ENCODE measurements around the gene KRT7. TPM values are rescaled to one million over a fixed set of nuclear protein-coding genes. Genes with fewer than 3 reads are reported as not detected.

The KRT7 gene
- total RNA-seq, 1 experiment from 2014 or later = 10.0 TPM

DNA sequence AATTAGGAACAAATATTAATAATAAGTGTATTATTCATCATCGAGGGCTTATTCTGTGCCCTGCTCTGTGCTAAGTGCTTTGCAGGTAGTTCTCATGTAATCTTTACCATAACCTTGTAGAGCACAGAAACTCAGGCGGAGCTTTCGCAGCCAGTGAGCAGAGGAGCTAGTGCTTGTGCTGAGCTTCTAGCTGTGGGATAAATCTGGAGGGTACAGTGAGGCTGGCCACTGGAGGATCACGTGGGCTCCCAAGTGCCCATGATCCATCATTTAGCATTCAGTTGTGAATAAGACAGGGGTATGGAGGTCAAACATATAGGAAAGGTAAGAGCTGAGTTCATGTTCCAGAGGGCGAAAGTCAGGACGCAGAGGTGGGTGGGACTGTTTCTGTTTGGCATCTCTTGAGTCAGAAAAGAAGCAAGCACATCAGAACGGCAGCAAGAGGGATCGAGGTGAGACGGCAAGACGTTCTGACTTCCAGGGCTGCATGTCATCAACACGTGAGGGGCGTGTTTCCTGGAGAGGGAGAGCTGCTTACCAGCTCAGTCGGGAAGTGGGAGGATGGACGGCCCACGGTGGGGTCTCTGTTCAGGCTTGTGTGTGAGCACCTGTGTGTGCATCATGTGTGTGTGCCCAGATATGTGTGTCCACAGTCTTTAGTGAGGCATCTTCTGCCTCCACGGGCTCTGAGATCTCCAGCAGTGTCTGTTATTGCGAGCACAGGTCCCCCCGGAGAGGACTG, 24.4 kb upstream of the KRT7 start:
- DNase-seq = no peak
- H3K9me3 Mint-ChIP-seq = no peaks in the 10 kb centered on the region
- no CpG with 5 or more reads among the region's 18 CpGs for WGBS (ENCODE audit: extremely low coverage, insufficient read length, low lambda C conversion rate)

More for the DNA sequence above, 24.4 kb upstream of the KRT7 start:
- Histone ChIP-seq H2AK5ac (ENCODE audit: insufficient read length, low read length) (no peak overlapping the region), H3K4ac (ENCODE audit: low read depth, low read length) (no peak overlapping the region), H3K9ac (ENCODE audit: extremely low read depth, insufficient read length, low read length) (no peak overlapping the region), H2BK120ac (ENCODE audit: low read depth, low read length, poor library complexity, severe bottlenecking) (no peak overlapping the region), H2BK5ac (ENCODE audit: insufficient read length, low read length) (no peak overlapping the region), H3K27ac (ENCODE audit: insufficient read length, low read depth, low read length) (no peak overlapping the region), H3K79me1 (ENCODE audit: insufficient read depth, low read depth, low read length, poor library complexity, severe bottlenecking) (no peaks in the 10 kb centered on the region), H3K79me2 (ENCODE audit: insufficient read depth, low read length) (no peaks in the 10 kb centered on the region), H2BK15ac (ENCODE audit: low read depth, low read length) (no peak overlapping the region), H4K91ac (ENCODE audit: insufficient read length, low read depth, low read length) (no peak overlapping the region), H3T11ph (ENCODE audit: low read length) (no peak overlapping the region), H4K20me1 (ENCODE audit: control insufficient read depth, insufficient read depth, insufficient read length) (no peaks in the 10 kb centered on the region), H3K23me2 (ENCODE audit: insufficient read length, low read depth, low read length, poor library complexity, severe bottlenecking) (no peaks in the 10 kb centered on the region), H3K56ac (ENCODE audit: insufficient read length, low read depth, low read length) (no peak overlapping the region), H2BK12ac (ENCODE audit: insufficient read length, low read depth, low read length) (no peak overlapping the region), H3K23ac (ENCODE audit: insufficient read length, low read depth, low read length) (no peak overlapping the region), H3K4me1 (ENCODE audit: insufficient read depth, low read length) (no peaks in the 10 kb centered on the region), H3K18ac (ENCODE audit: insufficient read length, low read depth, low read length) (no peak overlapping the region), H3K9me3 (ENCODE audit: control insufficient read depth, low read depth, low read length) (no peaks in the 10 kb centered on the region), H2AFZ (ENCODE audit: low read length) (no peak overlapping the region), H4K5ac (ENCODE audit: insufficient read length, low read depth, low read length) (no peak overlapping the region), H3K4me2 (ENCODE audit: insufficient read depth, insufficient read length, low read length) (no peak overlapping the region), H3K14ac (ENCODE audit: insufficient read depth, low read length) (no peak overlapping the region), H4K8ac (replicated peaks; ENCODE audit: insufficient read length, low read depth, low read length) (no peak overlapping the region), H2BK20ac (ENCODE audit: low read depth, low read length, poor library complexity, severe bottlenecking) (no peak overlapping the region), H3K27me3 (ENCODE audit: insufficient read depth, low read length) (no peaks in the 10 kb centered on the region)
- Mint-ChIP-seq H3K27ac (no peak overlapping the region), H3K27me3 (ENCODE audit: low read depth) (peaks cover 7% of the 10 kb centered on the region), H3K36me3 (ENCODE audit: insufficient read depth in 1 of 3, low read depth in 3 of 3) (no peaks in the 10 kb centered on the region; a peak in 1 of 7 replicates), H3K4me1 (peaks cover 4 to 24% of the 10 kb centered on the region in 2 experiments), H3K4me3 (no peak overlapping the region)
- TF ChIP-seq, protein P1, sequence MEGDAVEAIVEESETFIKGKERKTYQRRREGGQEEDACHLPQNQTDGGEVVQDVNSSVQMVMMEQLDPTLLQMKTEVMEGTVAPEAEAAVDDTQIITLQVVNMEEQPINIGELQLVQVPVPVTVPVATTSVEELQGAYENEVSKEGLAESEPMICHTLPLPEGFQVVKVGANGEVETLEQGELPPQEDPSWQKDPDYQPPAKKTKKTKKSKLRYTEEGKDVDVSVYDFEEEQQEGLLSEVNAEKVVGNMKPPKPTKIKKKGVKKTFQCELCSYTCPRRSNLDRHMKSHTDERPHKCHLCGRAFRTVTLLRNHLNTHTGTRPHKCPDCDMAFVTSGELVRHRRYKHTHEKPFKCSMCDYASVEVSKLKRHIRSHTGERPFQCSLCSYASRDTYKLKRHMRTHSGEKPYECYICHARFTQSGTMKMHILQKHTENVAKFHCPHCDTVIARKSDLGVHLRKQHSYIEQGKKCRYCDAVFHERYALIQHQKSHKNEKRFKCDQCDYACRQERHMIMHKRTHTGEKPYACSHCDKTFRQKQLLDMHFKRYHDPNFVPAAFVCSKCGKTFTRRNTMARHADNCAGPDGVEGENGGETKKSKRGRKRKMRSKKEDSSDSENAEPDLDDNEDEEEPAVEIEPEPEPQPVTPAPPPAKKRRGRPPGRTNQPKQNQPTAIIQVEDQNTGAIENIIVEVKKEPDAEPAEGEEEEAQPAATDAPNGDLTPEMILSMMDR (conservative IDR thresholded peaks at IDR 0.05) = no peak
